Endothelial cell of umbilical vein (primary cell): ENCODE measurements around the gene COA5.

Source experiments
- EZH2 ChIP-seq: IDR thresholded peaks from 2 replicates; pipeline ENCODE4 v1.6.1; 2012; ENCODE audit warnings: borderline replicate concordance, low read depth, mild to moderate bottlenecking, moderate library complexity, low read length, inconsistent platforms; ENCODE audit not compliant: severe bottlenecking
- JUN ChIP-seq: IDR thresholded peaks from 2 replicates; pipeline ENCODE4 v1.6.1; 2011; ENCODE audit warnings: borderline replicate concordance, low read depth; ENCODE audit not compliant: insufficient read length, insufficient read depth
- MAX ChIP-seq: IDR thresholded peaks from 2 replicates; pipeline ENCODE4 v1.6.1; 2011; ENCODE audit not compliant: insufficient read depth, insufficient read length
- POLR2AphosphoS5 ChIP-seq: IDR thresholded peaks from 2 replicates; pipeline ENCODE4 v1.6.1; 2012; ENCODE audit warnings: low read depth, mild to moderate bottlenecking, control low read depth, low read length, moderate library complexity; ENCODE audit not compliant: insufficient read depth
- TF ChIP-seq, protein P1 (sequence below), 2 donors: IDR thresholded peaks; 1 replicate in 1 of 2; 2 replicates in 1 of 2; pipeline ENCODE4 v1.5.1; 2011; ENCODE audit warnings: low read length in 2 of 2, mild to moderate bottlenecking in 2 of 2, moderate library complexity in 2 of 2, control low read depth in 1 of 2, inconsistent platforms in 1 of 2, low read depth in 1 of 2; ENCODE audit not compliant: insufficient read depth in 1 of 2; ENCODE audit errors: extremely low read depth in 1 of 2

GRCh38 chr2:98607741-98608115 is 584 bp downstream of the COA5 start:
- TF ChIP-seq, protein P1, sequence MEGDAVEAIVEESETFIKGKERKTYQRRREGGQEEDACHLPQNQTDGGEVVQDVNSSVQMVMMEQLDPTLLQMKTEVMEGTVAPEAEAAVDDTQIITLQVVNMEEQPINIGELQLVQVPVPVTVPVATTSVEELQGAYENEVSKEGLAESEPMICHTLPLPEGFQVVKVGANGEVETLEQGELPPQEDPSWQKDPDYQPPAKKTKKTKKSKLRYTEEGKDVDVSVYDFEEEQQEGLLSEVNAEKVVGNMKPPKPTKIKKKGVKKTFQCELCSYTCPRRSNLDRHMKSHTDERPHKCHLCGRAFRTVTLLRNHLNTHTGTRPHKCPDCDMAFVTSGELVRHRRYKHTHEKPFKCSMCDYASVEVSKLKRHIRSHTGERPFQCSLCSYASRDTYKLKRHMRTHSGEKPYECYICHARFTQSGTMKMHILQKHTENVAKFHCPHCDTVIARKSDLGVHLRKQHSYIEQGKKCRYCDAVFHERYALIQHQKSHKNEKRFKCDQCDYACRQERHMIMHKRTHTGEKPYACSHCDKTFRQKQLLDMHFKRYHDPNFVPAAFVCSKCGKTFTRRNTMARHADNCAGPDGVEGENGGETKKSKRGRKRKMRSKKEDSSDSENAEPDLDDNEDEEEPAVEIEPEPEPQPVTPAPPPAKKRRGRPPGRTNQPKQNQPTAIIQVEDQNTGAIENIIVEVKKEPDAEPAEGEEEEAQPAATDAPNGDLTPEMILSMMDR (IDR thresholded peaks at IDR 0.05; ENCODE audit: extremely low read depth in 1 of 2, insufficient read depth in 1 of 2, low read depth in 1 of 2, low read length in 2 of 2) = no peak
- no peak for TF ChIP-seq EZH2
- TF ChIP-seq MAX = no peak
- no peak for TF ChIP-seq POLR2AphosphoS5
- no peak for TF ChIP-seq JUN
